WTC11 (cell line): ENCODE data around the gene ACBD3. TPM values are rescaled to one million over a fixed set of nuclear protein-coding genes. Genes with fewer than 3 reads are reported as not detected.

ENCODE experiments used
- ATAC-seq: fragments of 200-7000 bp; cut with Tn5 transposase; 2 replicates; pipeline ENCODE4 v1.10.0; 2021; ENCODE audit warnings: mild to moderate bottlenecking, moderate library complexity
- CTCF ChIA-PET: fragments of 300-600 bp; sonication (Branson Sonifier 250); formaldehyde crosslinking; loops from one replicate; lab custom pipeline; 2021; ENCODE audit warnings: antibody characterized with exemption; lab: Charles Lee
- POLR2A ChIA-PET: fragments of 350-600 bp; sonication (Branson Sonifier 250); formaldehyde crosslinking; loops from one replicate; lab custom pipeline; 2021; ENCODE audit warnings: antibody characterized with exemption; lab: Charles Lee
- DNase-seq: peaks from one replicate; pipeline ENCODE4 v3.0.0; 2021; ENCODE audit warnings: low spot score
- H3K27ac Mint-ChIP-seq: 2 replicates; pipeline ENCODE4 v1.8.0; 2021; ENCODE audit warnings: mixed read lengths
- H3K27me3 Mint-ChIP-seq: 2 replicates; pipeline ENCODE4 v1.8.0; 2021; ENCODE audit warnings: low read depth, mild to moderate bottlenecking, moderate library complexity, mixed read lengths
- H3K36me3 Mint-ChIP-seq: 2 replicates; pipeline ENCODE4 v1.8.0; 2021; ENCODE audit warnings: mixed read lengths
- H3K4me1 Mint-ChIP-seq: 2 replicates; pipeline ENCODE4 v1.8.0; 2022; ENCODE audit warnings: mixed read lengths
- H3K4me3 Mint-ChIP-seq: 2 replicates; pipeline ENCODE4 v1.8.0; 2021; ENCODE audit warnings: mild to moderate bottlenecking, moderate library complexity, mixed read lengths
- H3K9me3 Mint-ChIP-seq: 2 replicates; pipeline ENCODE4 v1.8.0; 2021; ENCODE audit warnings: mixed read lengths
- ATF3 ChIP-seq: sonication (generic); formaldehyde crosslinking; conservative IDR thresholded peaks from 2 replicates; pipeline ENCODE4 v1.8.1; 2022; ENCODE audit warnings: mild to moderate bottlenecking, missing genetic modification reagents
- E2F4 ChIP-seq: sonication (generic); formaldehyde crosslinking; IDR thresholded peaks from 2 replicates; pipeline ENCODE4 v1.8.1; 2022; ENCODE audit warnings: low read depth, mild to moderate bottlenecking, moderate library complexity, missing genetic modification reagents, borderline replicate concordance
- EMX1 ChIP-seq: fragments of 250-450 bp; sonication (Bioruptor Pico); IDR thresholded peaks from 2 replicates; pipeline ENCODE4 v1.8.0; 2021; ENCODE audit warnings: mild to moderate bottlenecking
- ETV6 ChIP-seq: sonication (generic); formaldehyde crosslinking; IDR thresholded peaks from 2 replicates; pipeline ENCODE4 v1.8.1; 2022; ENCODE audit warnings: mild to moderate bottlenecking, missing genetic modification reagents
- FOXJ3 ChIP-seq: sonication (generic); formaldehyde crosslinking; IDR thresholded peaks from 2 replicates; pipeline ENCODE4 v1.9.0; 2021; ENCODE audit warnings: missing genetic modification reagents, mild to moderate bottlenecking, borderline replicate concordance
- FOXK1 ChIP-seq: sonication (generic); formaldehyde crosslinking; IDR thresholded peaks from 2 replicates; pipeline ENCODE4 v1.8.0; 2022; ENCODE audit warnings: mild to moderate bottlenecking, moderate library complexity, missing genetic modification reagents
- GABPB1 ChIP-seq: sonication (generic); formaldehyde crosslinking; IDR thresholded peaks from 2 replicates; pipeline ENCODE4 v1.8.1; 2023; ENCODE audit warnings: mild to moderate bottlenecking, missing genetic modification reagents
- HMGA2 ChIP-seq: fragments of 250-450 bp; sonication (Bioruptor Pico); IDR thresholded peaks from 2 replicates; pipeline ENCODE4 v1.4.0; 2021; ENCODE audit warnings: mild to moderate bottlenecking, moderate library complexity
- JUN ChIP-seq: sonication (generic); formaldehyde crosslinking; IDR thresholded peaks from 2 replicates; pipeline ENCODE4 v1.8.0; 2023; ENCODE audit warnings: mild to moderate bottlenecking, missing genetic modification reagents
- KAT7 ChIP-seq: sonication (generic); formaldehyde crosslinking; IDR thresholded peaks from 2 replicates; pipeline ENCODE4 v1.8.1; 2023; ENCODE audit warnings: missing genetic modification reagents, mild to moderate bottlenecking, borderline replicate concordance
- RELA ChIP-seq: sonication (generic); formaldehyde crosslinking; IDR thresholded peaks from 2 replicates; pipeline ENCODE4 v1.8.1; 2022; ENCODE audit warnings: missing genetic modification reagents, mild to moderate bottlenecking, borderline replicate concordance
- RORB ChIP-seq: fragments of 250-450 bp; sonication (Bioruptor Pico); IDR thresholded peaks from 2 replicates; pipeline ENCODE4 v1.9.0; 2021; ENCODE audit warnings: mild to moderate bottlenecking
- SOX15 ChIP-seq: fragments of 250-450 bp; sonication (Bioruptor Pico); IDR thresholded peaks from 2 replicates; pipeline ENCODE4 v1.9.0; 2021; ENCODE audit warnings: mild to moderate bottlenecking
- TCF7 ChIP-seq: sonication (generic); formaldehyde crosslinking; IDR thresholded peaks from 2 replicates; pipeline ENCODE4 v1.8.0; 2022; ENCODE audit warnings: mild to moderate bottlenecking, low read depth, missing genetic modification reagents, moderate library complexity
- USF1 ChIP-seq: sonication (generic); formaldehyde crosslinking; IDR thresholded peaks from 2 replicates; pipeline ENCODE4 v1.8.0; 2022; ENCODE audit warnings: mild to moderate bottlenecking, missing genetic modification reagents
- ZBTB43 ChIP-seq: sonication (generic); formaldehyde crosslinking; IDR thresholded peaks from 2 replicates; pipeline ENCODE4 v1.8.1; 2023; ENCODE audit warnings: mild to moderate bottlenecking, missing genetic modification reagents
- ZNF138 ChIP-seq: sonication (generic); formaldehyde crosslinking; conservative IDR thresholded peaks from 2 replicates; pipeline ENCODE4 v1.8.1; 2022; ENCODE audit warnings: mild to moderate bottlenecking, moderate library complexity, missing genetic modification reagents
- total RNA-seq: library from RNA; stranded (reverse); gene quantifications from 3 replicates; pipeline ENCODE4 v1.2.3, GENCODE V29; 2021
- TF ChIP-seq, protein P1 (sequence below): sonication (generic); formaldehyde crosslinking; conservative IDR thresholded peaks from 2 replicates; pipeline ENCODE4 v1.8.1; 2023; ENCODE audit warnings: mild to moderate bottlenecking, low read depth, missing genetic modification reagents, moderate library complexity
- TF ChIP-seq, protein P2 (sequence below): sonication (generic); formaldehyde crosslinking; IDR thresholded peaks from 2 replicates; pipeline ENCODE4 v1.8.0; 2023; ENCODE audit warnings: missing genetic modification reagents, mild to moderate bottlenecking, borderline replicate concordance
- TF ChIP-seq, protein P3 (sequence below): sonication (generic); formaldehyde crosslinking; IDR thresholded peaks from 2 replicates; pipeline ENCODE4 v1.8.0; 2022; ENCODE audit warnings: mild to moderate bottlenecking, missing genetic modification reagents

ACBD3 gene
- total RNA-seq, 1 experiment from 2014 or later, result 38.9 TPM

GRCh38 chr1:226210571-226211176 is 24.1 kb upstream of the ACBD3 start (continued):
- peak; percentile 75 for TF ChIP-seq USF1 (CRISPR knock-in tag)
- TF ChIP-seq SOX15, result no peak
- TF ChIP-seq ZBTB43 (CRISPR knock-in tag), result no peak
- TF ChIP-seq, protein P1, sequence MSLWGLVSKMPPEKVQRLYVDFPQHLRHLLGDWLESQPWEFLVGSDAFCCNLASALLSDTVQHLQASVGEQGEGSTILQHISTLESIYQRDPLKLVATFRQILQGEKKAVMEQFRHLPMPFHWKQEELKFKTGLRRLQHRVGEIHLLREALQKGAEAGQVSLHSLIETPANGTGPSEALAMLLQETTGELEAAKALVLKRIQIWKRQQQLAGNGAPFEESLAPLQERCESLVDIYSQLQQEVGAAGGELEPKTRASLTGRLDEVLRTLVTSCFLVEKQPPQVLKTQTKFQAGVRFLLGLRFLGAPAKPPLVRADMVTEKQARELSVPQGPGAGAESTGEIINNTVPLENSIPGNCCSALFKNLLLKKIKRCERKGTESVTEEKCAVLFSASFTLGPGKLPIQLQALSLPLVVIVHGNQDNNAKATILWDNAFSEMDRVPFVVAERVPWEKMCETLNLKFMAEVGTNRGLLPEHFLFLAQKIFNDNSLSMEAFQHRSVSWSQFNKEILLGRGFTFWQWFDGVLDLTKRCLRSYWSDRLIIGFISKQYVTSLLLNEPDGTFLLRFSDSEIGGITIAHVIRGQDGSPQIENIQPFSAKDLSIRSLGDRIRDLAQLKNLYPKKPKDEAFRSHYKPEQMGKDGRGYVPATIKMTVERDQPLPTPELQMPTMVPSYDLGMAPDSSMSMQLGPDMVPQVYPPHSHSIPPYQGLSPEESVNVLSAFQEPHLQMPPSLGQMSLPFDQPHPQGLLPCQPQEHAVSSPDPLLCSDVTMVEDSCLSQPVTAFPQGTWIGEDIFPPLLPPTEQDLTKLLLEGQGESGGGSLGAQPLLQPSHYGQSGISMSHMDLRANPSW, result no peak
- TF ChIP-seq JUN (CRISPR knock-in tag), result no peak
- TF ChIP-seq, protein P2, sequence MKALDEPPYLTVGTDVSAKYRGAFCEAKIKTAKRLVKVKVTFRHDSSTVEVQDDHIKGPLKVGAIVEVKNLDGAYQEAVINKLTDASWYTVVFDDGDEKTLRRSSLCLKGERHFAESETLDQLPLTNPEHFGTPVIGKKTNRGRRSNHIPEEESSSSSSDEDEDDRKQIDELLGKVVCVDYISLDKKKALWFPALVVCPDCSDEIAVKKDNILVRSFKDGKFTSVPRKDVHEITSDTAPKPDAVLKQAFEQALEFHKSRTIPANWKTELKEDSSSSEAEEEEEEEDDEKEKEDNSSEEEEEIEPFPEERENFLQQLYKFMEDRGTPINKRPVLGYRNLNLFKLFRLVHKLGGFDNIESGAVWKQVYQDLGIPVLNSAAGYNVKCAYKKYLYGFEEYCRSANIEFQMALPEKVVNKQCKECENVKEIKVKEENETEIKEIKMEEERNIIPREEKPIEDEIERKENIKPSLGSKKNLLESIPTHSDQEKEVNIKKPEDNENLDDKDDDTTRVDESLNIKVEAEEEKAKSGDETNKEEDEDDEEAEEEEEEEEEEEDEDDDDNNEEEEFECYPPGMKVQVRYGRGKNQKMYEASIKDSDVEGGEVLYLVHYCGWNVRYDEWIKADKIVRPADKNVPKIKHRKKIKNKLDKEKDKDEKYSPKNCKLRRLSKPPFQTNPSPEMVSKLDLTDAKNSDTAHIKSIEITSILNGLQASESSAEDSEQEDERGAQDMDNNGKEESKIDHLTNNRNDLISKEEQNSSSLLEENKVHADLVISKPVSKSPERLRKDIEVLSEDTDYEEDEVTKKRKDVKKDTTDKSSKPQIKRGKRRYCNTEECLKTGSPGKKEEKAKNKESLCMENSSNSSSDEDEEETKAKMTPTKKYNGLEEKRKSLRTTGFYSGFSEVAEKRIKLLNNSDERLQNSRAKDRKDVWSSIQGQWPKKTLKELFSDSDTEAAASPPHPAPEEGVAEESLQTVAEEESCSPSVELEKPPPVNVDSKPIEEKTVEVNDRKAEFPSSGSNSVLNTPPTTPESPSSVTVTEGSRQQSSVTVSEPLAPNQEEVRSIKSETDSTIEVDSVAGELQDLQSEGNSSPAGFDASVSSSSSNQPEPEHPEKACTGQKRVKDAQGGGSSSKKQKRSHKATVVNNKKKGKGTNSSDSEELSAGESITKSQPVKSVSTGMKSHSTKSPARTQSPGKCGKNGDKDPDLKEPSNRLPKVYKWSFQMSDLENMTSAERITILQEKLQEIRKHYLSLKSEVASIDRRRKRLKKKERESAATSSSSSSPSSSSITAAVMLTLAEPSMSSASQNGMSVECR (CRISPR knock-in tag), result no peak
- TF ChIP-seq EMX1 (CRISPR knock-in tag), result no peak
- TF ChIP-seq E2F4, result no peak
- TF ChIP-seq, protein P3, sequence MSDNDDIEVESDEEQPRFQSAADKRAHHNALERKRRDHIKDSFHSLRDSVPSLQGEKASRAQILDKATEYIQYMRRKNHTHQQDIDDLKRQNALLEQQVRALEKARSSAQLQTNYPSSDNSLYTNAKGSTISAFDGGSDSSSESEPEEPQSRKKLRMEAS (CRISPR knock-in tag), result peak; percentile 49
- TF ChIP-seq, all 79 proteins: peak for 7

- DNase-seq (no peak), ATAC-seq (no peak; the same call in 1 of the 2 replicates)
- no peak overlapping the region for H3K4me3 Mint-ChIP-seq
- peaks cover 40% of the 10 kb centered on the region for H3K4me1 Mint-ChIP-seq
- peak overlapping the region; percentile 64 for H3K27ac Mint-ChIP-seq
- ChIA-PET POLR2A (no interaction called here), CTCF (interaction anchor here (2.6 to 4.0 kb wide), 3 partner anchors 9 to 84 kb away, joined by 8 to 17 read pairs (median 16); no protein-coding TSS in a partner anchor)
- no peaks in the 10 kb centered on the region for H3K36me3 Mint-ChIP-seq
- no peaks in the 10 kb centered on the region; the same call in 1 of the 2 replicates for H3K9me3 Mint-ChIP-seq
- TF ChIP-seq KAT7 (CRISPR knock-in tag), result no peak
- TF ChIP-seq TCF7 (CRISPR knock-in tag), result no peak
- no peak for TF ChIP-seq RORB (CRISPR knock-in tag)
- no peak for TF ChIP-seq SOX15
- TF ChIP-seq ETV6 (CRISPR knock-in tag), result no peak
- no peak for TF ChIP-seq RELA
- TF ChIP-seq FOXJ3 (CRISPR knock-in tag), result no peak
- no peak for TF ChIP-seq HMGA2 (CRISPR knock-in tag)
- TF ChIP-seq GABPB1, result no peak
- TF ChIP-seq ZNF138 (CRISPR knock-in tag), result no peak
- TF ChIP-seq FOXK1 (CRISPR knock-in tag), result no peak
- TF ChIP-seq JUN (CRISPR knock-in tag), result no peak
- TF ChIP-seq ATF3 (CRISPR knock-in tag), result no peak
- peaks cover 4% of the 10 kb centered on the region for H3K27me3 Mint-ChIP-seq
Measured at GRCh38 chr1:226209307-226210059, 22.9 kb upstream of the ACBD3 start.
